Measurements from ENCODE around the gene IQGAP3. TPM values are rescaled to one million over a fixed set of nuclear protein-coding genes. Genes with fewer than 3 reads are reported as not detected.

Gene IQGAP3
- total RNA-seq, 2 experiments from 2014 or later, result not detected

DNA sequence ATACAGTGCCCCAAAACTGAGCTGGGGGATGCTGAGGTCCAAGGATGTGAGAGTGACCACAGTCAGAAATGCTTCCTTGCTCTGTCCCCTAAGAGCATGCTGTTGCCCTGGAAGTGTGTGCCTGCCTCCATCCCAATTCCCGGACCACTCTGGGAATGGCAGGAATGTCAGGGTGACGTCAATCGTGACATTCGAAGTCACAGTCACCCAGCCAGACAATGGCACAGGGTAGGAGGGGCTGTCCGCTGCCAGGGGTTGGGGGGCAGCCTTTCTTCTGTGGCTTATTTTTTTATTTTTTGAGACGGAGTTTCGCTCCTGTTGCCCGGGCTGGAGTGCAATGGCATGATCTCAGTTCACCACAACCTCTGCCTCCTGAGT lies 94.1 kb downstream of the IQGAP3 start:
- no peak overlapping the region for H3K4me3 Mint-ChIP-seq
- DNase-seq (no peak), ATAC-seq (ENCODE audit: poor library complexity) (no peak)
- no peaks in the 10 kb centered on the region for H3K9me3 Mint-ChIP-seq
- intact Hi-C loops (cut with DNase I, micrococcal nuclease), result no loop called here
- Histone ChIP-seq H3K27me3 (ENCODE audit: control insufficient read depth in 1 of 2, insufficient read depth in 2 of 2, low read length in 2 of 2) (no peaks in the 10 kb centered on the region), H3K27ac (ENCODE audit: low read depth in 1 of 2, low read length in 2 of 2) (no peak overlapping the region), H3K4me1 (ENCODE audit: insufficient read depth, low read length) (peaks cover 33% of the 10 kb centered on the region), H3K36me3 (ENCODE audit: insufficient read depth, low read length) (peaks cover 99% of the 10 kb centered on the region), H3K9me3 (ENCODE audit: control insufficient read depth in 1 of 2, insufficient read depth in 1 of 2, low read length in 2 of 2) (no peaks in the 10 kb centered on the region), H3K4me3 (ENCODE audit: low read length) (no peak overlapping the region)
- TF ChIP-seq, protein P1, sequence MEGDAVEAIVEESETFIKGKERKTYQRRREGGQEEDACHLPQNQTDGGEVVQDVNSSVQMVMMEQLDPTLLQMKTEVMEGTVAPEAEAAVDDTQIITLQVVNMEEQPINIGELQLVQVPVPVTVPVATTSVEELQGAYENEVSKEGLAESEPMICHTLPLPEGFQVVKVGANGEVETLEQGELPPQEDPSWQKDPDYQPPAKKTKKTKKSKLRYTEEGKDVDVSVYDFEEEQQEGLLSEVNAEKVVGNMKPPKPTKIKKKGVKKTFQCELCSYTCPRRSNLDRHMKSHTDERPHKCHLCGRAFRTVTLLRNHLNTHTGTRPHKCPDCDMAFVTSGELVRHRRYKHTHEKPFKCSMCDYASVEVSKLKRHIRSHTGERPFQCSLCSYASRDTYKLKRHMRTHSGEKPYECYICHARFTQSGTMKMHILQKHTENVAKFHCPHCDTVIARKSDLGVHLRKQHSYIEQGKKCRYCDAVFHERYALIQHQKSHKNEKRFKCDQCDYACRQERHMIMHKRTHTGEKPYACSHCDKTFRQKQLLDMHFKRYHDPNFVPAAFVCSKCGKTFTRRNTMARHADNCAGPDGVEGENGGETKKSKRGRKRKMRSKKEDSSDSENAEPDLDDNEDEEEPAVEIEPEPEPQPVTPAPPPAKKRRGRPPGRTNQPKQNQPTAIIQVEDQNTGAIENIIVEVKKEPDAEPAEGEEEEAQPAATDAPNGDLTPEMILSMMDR (IDR thresholded peaks at IDR 0.05), result no peak
- peaks cover 40% of the 10 kb centered on the region for H3K4me1 Mint-ChIP-seq (ENCODE audit: low read depth)
- no peak overlapping the region for H3K27ac Mint-ChIP-seq
- ChIA-PET POLR2A (interaction anchor here (1.4 kb wide), 1 partner anchor 113 kb away, joined by 3 read pairs; the partner anchor contains the start of gene NAXE), CTCF (no interaction called here)
- H3K36me3 Mint-ChIP-seq (ENCODE audit: low read depth), result peaks cover 97% of the 10 kb centered on the region
- H3K27me3 Mint-ChIP-seq, result no peaks in the 10 kb centered on the region

GRCh38 chr1:156477526-156478249 lies 94.7 kb downstream of the IQGAP3 start:
- CTCF ChIA-PET, result no interaction called here
- ATAC-seq (ENCODE audit: poor library complexity), result no peak
- no peaks in the 10 kb centered on the region for H3K27me3 ChIP-seq (ENCODE audit: control insufficient read depth in 1 of 2, insufficient read depth in 2 of 2, low read length in 2 of 2)

DNA sequence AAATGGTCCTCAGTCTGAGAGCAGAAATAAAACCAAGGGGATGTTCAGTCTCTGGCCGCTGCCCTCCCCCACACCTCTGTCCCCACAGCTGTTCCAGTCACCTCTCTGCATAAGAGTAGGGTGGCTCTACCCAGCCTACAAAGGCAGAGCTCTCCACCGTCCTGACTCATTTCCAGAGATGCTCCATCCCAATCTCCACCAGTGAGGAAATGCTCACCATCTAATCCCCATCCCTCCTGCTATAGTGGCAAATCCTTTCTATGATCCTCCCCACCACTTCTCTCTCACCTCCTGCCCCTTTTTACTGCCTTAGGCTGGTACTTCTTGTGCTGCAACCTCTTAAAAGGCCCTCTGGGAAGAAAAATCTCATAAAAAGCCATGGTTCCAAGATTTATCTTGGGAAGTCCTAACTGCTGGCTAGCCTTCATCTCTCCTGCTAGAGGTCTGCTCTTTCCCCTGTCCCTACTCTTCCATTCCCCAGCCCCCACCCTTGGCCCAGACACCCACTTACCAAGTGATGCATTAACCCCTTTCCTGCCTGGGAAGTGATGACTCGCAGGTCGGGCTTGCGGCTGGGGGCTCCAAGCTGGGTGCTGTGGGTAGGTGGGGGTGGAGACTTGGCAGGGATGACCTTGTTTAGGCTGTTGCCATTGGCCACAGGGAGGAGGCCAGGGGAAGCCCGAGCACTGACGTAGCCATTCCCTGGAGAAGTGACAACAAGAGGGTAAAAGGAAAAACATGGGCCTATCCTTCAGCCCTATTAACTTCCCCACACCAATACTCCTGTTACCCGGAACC lies 95.7 kb downstream of the IQGAP3 start:
- Histone ChIP-seq H3K27ac (ENCODE audit: low read depth in 1 of 2, low read length in 2 of 2) (no peak overlapping the region), H3K36me3 (ENCODE audit: insufficient read depth, low read length) (peaks cover 95% of the 10 kb centered on the region), H3K9me3 (ENCODE audit: control insufficient read depth in 1 of 2, insufficient read depth in 1 of 2, low read length in 2 of 2) (no peaks in the 10 kb centered on the region), H3K4me3 (ENCODE audit: low read length) (no peak overlapping the region), H3K27me3 (ENCODE audit: control insufficient read depth in 1 of 2, insufficient read depth in 2 of 2, low read length in 2 of 2) (no peaks in the 10 kb centered on the region), H3K4me1 (ENCODE audit: insufficient read depth, low read length) (peaks cover 21% of the 10 kb centered on the region)
- POLR2A ChIA-PET, result interaction anchor here (1.4 to 1.5 kb wide), 2 partner anchors 13 to 24 kb away, joined by 3 to 6 read pairs; partner anchors contain the start of gene MEF2D
- CTCF ChIA-PET, result interaction anchor here (0.5 kb wide), 1 partner anchor 72 kb away, joined by 3 read pairs; no protein-coding TSS in a partner anchor
- intact Hi-C loops (cut with DNase I, micrococcal nuclease), result loop anchor here in 1 of 2 experiments (2.0 kb wide), 1 partner anchor 18 kb away; no protein-coding TSS in a partner anchor
- no peak for DNase-seq
- Mint-ChIP-seq H3K9me3 (no peaks in the 10 kb centered on the region), H3K4me1 (ENCODE audit: low read depth) (peaks cover 24% of the 10 kb centered on the region), H3K27ac (peak overlapping the region; percentile 39), H3K27me3 (no peaks in the 10 kb centered on the region), H3K36me3 (ENCODE audit: low read depth) (peaks cover 97% of the 10 kb centered on the region), H3K4me3 (no peak overlapping the region)
- TF ChIP-seq, protein P1 (IDR thresholded peaks at IDR 0.05), result no peak
- ATAC-seq (ENCODE audit: poor library complexity), result no peak

More at GRCh38 chr1:156477526-156478249, 94.7 kb downstream of the IQGAP3 start:
- Histone ChIP-seq H3K4me3 (ENCODE audit: low read length) (no peak overlapping the region), H3K36me3 (ENCODE audit: insufficient read depth, low read length) (peaks cover 98% of the 10 kb centered on the region), H3K4me1 (ENCODE audit: insufficient read depth, low read length) (peaks cover 31% of the 10 kb centered on the region), H3K9me3 (ENCODE audit: control insufficient read depth in 1 of 2, insufficient read depth in 1 of 2, low read length in 2 of 2) (no peaks in the 10 kb centered on the region), H3K27ac (ENCODE audit: low read depth in 1 of 2, low read length in 2 of 2) (no peak overlapping the region)
- Mint-ChIP-seq H3K27me3 (no peaks in the 10 kb centered on the region), H3K27ac (peak overlapping the region; percentile 39), H3K4me1 (ENCODE audit: low read depth) (peaks cover 34% of the 10 kb centered on the region), H3K4me3 (no peak overlapping the region), H3K9me3 (no peaks in the 10 kb centered on the region), H3K36me3 (ENCODE audit: low read depth) (peaks cover 97% of the 10 kb centered on the region)
- intact Hi-C loops (cut with DNase I, micrococcal nuclease), result loop anchor here in 1 of 2 experiments (2.0 kb wide), 1 partner anchor 19 kb away; no protein-coding TSS in a partner anchor
- TF ChIP-seq, protein P1 (IDR thresholded peaks at IDR 0.05), result no peak
- DNase-seq, result no peak
- POLR2A ChIA-PET, result interaction anchor here (1.4 kb wide), 2 partner anchors 23 to 114 kb away, joined by 3 to 6 read pairs; partner anchors contain the start of genes MEF2D and NAXE

All from CD4-positive, alpha-beta T cell (primary cell).